Measurements from ENCODE around the gene RNF225. TPM values are rescaled to one million over a fixed set of nuclear protein-coding genes. Genes with fewer than 3 reads are reported as not detected.

Gene RNF225
- total RNA-seq, 1 donor from 2014 or later: 0.36 TPM

DNA sequence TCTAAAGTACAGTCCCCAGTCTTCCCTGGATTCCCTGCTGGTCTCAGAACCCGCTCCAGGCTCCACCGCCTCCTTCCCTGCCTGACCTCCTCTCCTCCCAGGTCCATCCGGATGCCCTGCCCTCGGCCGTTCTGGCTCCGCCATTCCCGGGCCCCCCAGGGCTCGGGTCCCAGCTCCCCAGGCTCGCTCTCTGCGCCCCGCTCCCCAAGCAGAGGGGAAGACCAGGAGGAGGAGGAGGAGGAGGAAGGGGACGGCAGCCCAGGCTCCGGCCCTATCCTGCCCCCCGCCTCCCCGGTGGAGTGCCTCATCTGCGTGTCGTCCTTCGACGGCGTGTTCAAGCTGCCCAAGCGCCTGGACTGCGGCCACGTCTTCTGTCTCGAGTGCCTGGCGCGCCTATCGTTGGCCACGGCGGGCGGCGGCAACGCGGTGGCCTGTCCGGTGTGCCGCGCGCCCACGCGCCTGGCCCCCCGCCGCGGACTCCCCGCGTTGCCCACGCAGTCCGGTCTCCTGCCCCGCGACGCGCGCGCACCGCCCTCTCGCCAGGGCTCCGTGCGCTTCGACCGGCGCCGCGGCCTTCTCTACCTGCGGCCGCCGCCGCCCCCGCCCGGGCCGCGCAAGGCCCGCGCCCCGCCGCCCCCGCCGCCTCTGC, 647 bp downstream of the RNF225 start:
- H3K9me3 ChIP-seq (ENCODE audit: insufficient read depth, low read depth, low read length): no peaks in the 10 kb centered on the region
- Mint-ChIP-seq H3K4me1 (ENCODE audit: low read depth, unreplicated experiment) (peaks cover 3% of the 10 kb centered on the region), H3K27me3 (ENCODE audit: low read depth, unreplicated experiment) (no peaks in the 10 kb centered on the region), H3K9me3 (ENCODE audit: unreplicated experiment) (no peaks in the 10 kb centered on the region), H3K27ac (ENCODE audit: unreplicated experiment) (no peak overlapping the region), H3K4me3 (ENCODE audit: unreplicated experiment) (peak overlapping the region; percentile 35), H3K36me3 (ENCODE audit: low read depth, unreplicated experiment) (peaks cover 21% of the 10 kb centered on the region)
- H3K79me2 ChIP-seq (ENCODE audit: insufficient read depth, low read length): peaks cover 15% of the 10 kb centered on the region
- no peaks in the 10 kb centered on the region for H3K27me3 ChIP-seq (ENCODE audit: insufficient read depth, low read length)
- no peak overlapping the region for H3K4me3 ChIP-seq (ENCODE audit: insufficient read depth, low read depth, low read length)
- no peak overlapping the region for H2AFZ ChIP-seq (ENCODE audit: low read depth, low read length)
- peaks cover 14% of the 10 kb centered on the region for H3K4me1 ChIP-seq (ENCODE audit: insufficient read depth, low read length)
- TF ChIP-seq, protein P1, sequence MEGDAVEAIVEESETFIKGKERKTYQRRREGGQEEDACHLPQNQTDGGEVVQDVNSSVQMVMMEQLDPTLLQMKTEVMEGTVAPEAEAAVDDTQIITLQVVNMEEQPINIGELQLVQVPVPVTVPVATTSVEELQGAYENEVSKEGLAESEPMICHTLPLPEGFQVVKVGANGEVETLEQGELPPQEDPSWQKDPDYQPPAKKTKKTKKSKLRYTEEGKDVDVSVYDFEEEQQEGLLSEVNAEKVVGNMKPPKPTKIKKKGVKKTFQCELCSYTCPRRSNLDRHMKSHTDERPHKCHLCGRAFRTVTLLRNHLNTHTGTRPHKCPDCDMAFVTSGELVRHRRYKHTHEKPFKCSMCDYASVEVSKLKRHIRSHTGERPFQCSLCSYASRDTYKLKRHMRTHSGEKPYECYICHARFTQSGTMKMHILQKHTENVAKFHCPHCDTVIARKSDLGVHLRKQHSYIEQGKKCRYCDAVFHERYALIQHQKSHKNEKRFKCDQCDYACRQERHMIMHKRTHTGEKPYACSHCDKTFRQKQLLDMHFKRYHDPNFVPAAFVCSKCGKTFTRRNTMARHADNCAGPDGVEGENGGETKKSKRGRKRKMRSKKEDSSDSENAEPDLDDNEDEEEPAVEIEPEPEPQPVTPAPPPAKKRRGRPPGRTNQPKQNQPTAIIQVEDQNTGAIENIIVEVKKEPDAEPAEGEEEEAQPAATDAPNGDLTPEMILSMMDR (IDR thresholded peaks at IDR 0.05; ENCODE audit: insufficient read depth, low read depth, low read length): no peak
- no peak for TF ChIP-seq EZH2 (IDR thresholded peaks at IDR 0.05; ENCODE audit: insufficient read depth, low read length)
- peaks cover 46% of the 10 kb centered on the region for H4K20me1 ChIP-seq (ENCODE audit: insufficient read depth, low read length)
- peak overlapping the region; percentile 73 for H3K4me2 ChIP-seq (ENCODE audit: low read length)
- FAIRE-seq: no peak
- H3K36me3 ChIP-seq (ENCODE audit: insufficient read depth, low read length): peaks cover 20% of the 10 kb centered on the region
- no peak for DNase-seq (ENCODE audit: low read depth)
- no peak overlapping the region for H3K27ac ChIP-seq (ENCODE audit: low read depth, low read length)
- H3K9ac ChIP-seq (ENCODE audit: low read length): no peak overlapping the region

DNA sequence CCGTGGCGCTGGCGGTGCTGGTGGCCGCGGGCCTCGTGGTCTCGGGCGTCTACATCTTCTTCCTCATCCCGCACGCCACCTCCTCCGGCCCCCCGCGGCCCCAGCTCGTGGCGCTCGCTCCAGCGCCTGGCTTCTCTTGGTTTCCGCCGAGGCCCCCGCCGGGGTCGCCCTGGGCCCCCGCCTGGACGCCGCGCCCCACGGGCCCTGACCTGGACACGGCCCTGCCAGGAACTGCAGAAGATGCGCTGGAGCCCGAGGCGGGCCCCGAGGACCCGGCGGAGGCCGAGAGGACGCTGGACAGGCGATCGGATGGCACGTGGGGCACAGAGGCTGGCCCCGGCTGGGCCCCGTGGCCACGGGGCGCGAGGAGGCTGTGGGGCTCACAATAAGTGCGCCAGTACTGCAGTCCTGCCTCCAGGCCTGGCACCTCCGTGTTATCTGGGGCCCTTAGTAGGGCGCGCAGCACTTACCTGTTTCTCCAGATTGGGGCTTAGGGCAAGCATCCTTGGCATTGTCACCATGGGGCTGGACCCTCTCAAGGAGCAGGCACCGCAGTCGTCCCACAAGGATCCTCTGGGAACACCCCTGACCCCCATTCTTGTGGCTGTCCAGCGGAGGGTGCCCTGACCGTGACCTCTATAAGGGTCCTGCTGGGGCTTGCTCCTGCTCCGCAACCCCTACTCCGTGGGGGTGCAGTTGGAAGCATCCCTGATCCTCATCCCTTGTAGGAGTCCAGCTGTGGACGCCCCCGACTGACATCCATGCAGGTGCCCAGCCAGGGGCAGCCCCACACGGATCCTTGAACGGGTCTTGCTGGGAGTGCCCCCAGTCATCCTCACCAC, 1.5 kb downstream of the RNF225 start:
- Mint-ChIP-seq H3K4me1 (ENCODE audit: low read depth, unreplicated experiment) (peaks cover 4% of the 10 kb centered on the region), H3K9me3 (ENCODE audit: unreplicated experiment) (no peaks in the 10 kb centered on the region), H3K36me3 (ENCODE audit: low read depth, unreplicated experiment) (peaks cover 18% of the 10 kb centered on the region), H3K27ac (ENCODE audit: unreplicated experiment) (no peak overlapping the region), H3K4me3 (ENCODE audit: unreplicated experiment) (no peak overlapping the region), H3K27me3 (ENCODE audit: low read depth, unreplicated experiment) (no peaks in the 10 kb centered on the region)
- Histone ChIP-seq H3K36me3 (ENCODE audit: insufficient read depth, low read length) (peaks cover 20% of the 10 kb centered on the region), H3K4me2 (ENCODE audit: low read length) (peak overlapping the region; percentile 73), H3K27me3 (ENCODE audit: insufficient read depth, low read length) (no peaks in the 10 kb centered on the region), H3K27ac (ENCODE audit: low read depth, low read length) (no peak overlapping the region), H3K4me1 (ENCODE audit: insufficient read depth, low read length) (peaks cover 16% of the 10 kb centered on the region), H4K20me1 (ENCODE audit: insufficient read depth, low read length) (peaks cover 38% of the 10 kb centered on the region), H3K4me3 (ENCODE audit: insufficient read depth, low read depth, low read length) (no peak overlapping the region), H3K79me2 (ENCODE audit: insufficient read depth, low read length) (peaks cover 9% of the 10 kb centered on the region), H3K9ac (ENCODE audit: low read length) (no peak overlapping the region), H3K9me3 (ENCODE audit: insufficient read depth, low read depth, low read length) (no peaks in the 10 kb centered on the region), H2AFZ (ENCODE audit: low read depth, low read length) (no peak overlapping the region)
- DNase-seq (ENCODE audit: low read depth) (no peak), FAIRE-seq (no peak)
- TF ChIP-seq EZH2 (IDR thresholded peaks at IDR 0.05; ENCODE audit: insufficient read depth, low read length): no peak
- TF ChIP-seq, protein P1 (IDR thresholded peaks at IDR 0.05; ENCODE audit: insufficient read depth, low read depth, low read length): no peak
